GM12878 (cell line): ENCODE results near the gene TTLL1. TPM values are rescaled to one million over a fixed set of nuclear protein-coding genes. Genes with fewer than 3 reads are reported as not detected.

Experiments used
- ATF2 ChIP-seq: IDR thresholded peaks from 2 replicates; pipeline ENCODE4 v1.6.1; 2012; ENCODE audit warnings: low read length, inconsistent platforms
- ATF7 ChIP-seq: fragments of 450-650 bp; IDR thresholded peaks from 2 replicates; pipeline ENCODE4 v1.6.1; 2016; ENCODE audit warnings: low read depth, mild to moderate bottlenecking
- BCL11A ChIP-seq: IDR thresholded peaks from 2 replicates; pipeline ENCODE4 v1.6.1; 2011; ENCODE audit warnings: low read depth, low read length
- BCL3 ChIP-seq: IDR thresholded peaks from 2 replicates; pipeline ENCODE4 v1.6.1; 2011; ENCODE audit warnings: borderline replicate concordance, low read depth, mild to moderate bottlenecking, moderate library complexity, low read length; ENCODE audit not compliant: insufficient read depth, poor library complexity, severe bottlenecking
- BCLAF1 ChIP-seq: fragments of 450-650 bp; IDR thresholded peaks from 2 replicates; pipeline ENCODE4 v1.6.1; 2017; ENCODE audit warnings: antibody characterized with exemption, mild to moderate bottlenecking, moderate library complexity
- BHLHE40 ChIP-seq, 2 experiments: fragments of 450-650 bp in 1 of 2; IDR thresholded peaks; 2 replicates each; pipeline ENCODE4 v1.6.1; 2011 to 2017; ENCODE audit warnings: low read depth in 2 of 2, borderline replicate concordance in 1 of 2, improper control_type of control experiment in 1 of 2, low read length in 1 of 2, mild to moderate bottlenecking in 1 of 2
- EED ChIP-seq: sonication (generic); IDR thresholded peaks from 2 replicates; pipeline ENCODE4 v1.6.1; 2016; ENCODE audit warnings: antibody characterized with exemption, low read depth
- ESRRA ChIP-seq: IDR thresholded peaks from 2 replicates; pipeline ENCODE4 v1.6.1; 2012; ENCODE audit warnings: mild to moderate bottlenecking, low read length, improper control_type of control experiment
- FOXM1 ChIP-seq: IDR thresholded peaks from 2 replicates; pipeline ENCODE4 v1.6.1; 2012; ENCODE audit warnings: low read depth, mild to moderate bottlenecking, inconsistent platforms, low read length, moderate library complexity
- IKZF2 ChIP-seq, 2 experiments: fragments of 450-650 bp; IDR thresholded peaks; 2 replicates each; pipeline ENCODE4 v1.6.1; 2017; ENCODE audit warnings: mild to moderate bottlenecking in 2 of 2, moderate library complexity in 2 of 2
- IRF4 ChIP-seq: IDR thresholded peaks from 2 replicates; pipeline ENCODE4 v1.6.1; 2011; ENCODE audit warnings: low read depth, low read length
- KDM1A ChIP-seq: fragments of 200-600 bp; sonication (generic); IDR thresholded peaks from 2 replicates; pipeline ENCODE4 v1.6.1; 2016; ENCODE audit warnings: borderline replicate concordance
- KLF5 ChIP-seq: fragments of 450-650 bp; IDR thresholded peaks from 2 replicates; pipeline ENCODE4 v1.6.1; 2014; ENCODE audit warnings: mild to moderate bottlenecking; ENCODE audit not compliant: partially characterized antibody
- MTA2 ChIP-seq: fragments of 450-650 bp; IDR thresholded peaks from 2 replicates; pipeline ENCODE4 v1.6.1; 2016; ENCODE audit warnings: low read depth, mild to moderate bottlenecking, moderate library complexity
- NRF1 ChIP-seq: conservative IDR thresholded peaks from 2 replicates; pipeline ENCODE4 v1.6.1; 2011; ENCODE audit warnings: mild to moderate bottlenecking, low read depth, low read length, improper control_type of control experiment
- PAX5 ChIP-seq: IDR thresholded peaks from 2 replicates; pipeline ENCODE4 v1.6.1; 2011; ENCODE audit warnings: low read depth, low read length, borderline replicate concordance
- PBX3 ChIP-seq: IDR thresholded peaks from 2 replicates; pipeline ENCODE4 v1.6.1; 2011; ENCODE audit warnings: mild to moderate bottlenecking, low read depth, low read length, moderate library complexity; ENCODE audit not compliant: insufficient replicate concordance
- POLR2AphosphoS5 ChIP-seq: IDR thresholded peaks from 2 replicates; pipeline ENCODE4 v1.6.1; 2011; ENCODE audit warnings: mild to moderate bottlenecking, low read length, inconsistent platforms
- SMAD5 ChIP-seq: IDR thresholded peaks from 2 replicates; pipeline ENCODE4 v1.6.1; 2016; ENCODE audit warnings: antibody characterized with exemption, low read depth
- SPI1 ChIP-seq: IDR thresholded peaks from 2 replicates; pipeline ENCODE4 v1.6.1; 2011; ENCODE audit warnings: low read depth, mild to moderate bottlenecking, low read length, moderate library complexity, borderline replicate concordance; ENCODE audit not compliant: insufficient read depth
- SRF ChIP-seq, 2 experiments: IDR thresholded peaks; 2 replicates each; pipeline ENCODE4 v1.6.1; 2011; ENCODE audit warnings: low read depth in 2 of 2, low read length in 2 of 2, mild to moderate bottlenecking in 1 of 2, moderate library complexity in 1 of 2
- ZBED1 ChIP-seq: IDR thresholded peaks from 2 replicates; pipeline ENCODE4 v1.6.1; 2016; ENCODE audit warnings: borderline replicate concordance
- ZNF217 ChIP-seq: fragments of 450-650 bp; IDR thresholded peaks from 2 replicates; pipeline ENCODE4 v1.6.1; 2017; ENCODE audit warnings: antibody characterized with exemption, mild to moderate bottlenecking
- ZNF274 ChIP-seq: IDR thresholded peaks from one replicate; pipeline ENCODE4 v1.8.0; 2011; ENCODE audit not compliant: insufficient read length, insufficient read depth
- polyA plus RNA-seq, 11 experiments: library from polyadenylated mRNA; depleted of rRNA in 4 of 11; unstranded in 6 of 11; stranded (reverse) in 5 of 11; fragments of >200 nt; fragmentation: Nextera tagmentation in 4 of 11; fragmentation: Illumina TruSeq in 1 of 11; extraction: Ambion mirVana in 4 of 11; extraction: Trizol in 1 of 11; gene quantifications; 1 replicate in 1 of 11; 2 replicates in 10 of 11; pipeline versions ENCODE4 v1.2.1 to v1.2.3, GENCODE V29; 2011 to 2016; ENCODE audit warnings: inconsistent platforms in 2 of 11, missing spikeins in 2 of 11, low read depth in 1 of 11
- total RNA-seq, 4 experiments: library from RNA; depleted of rRNA in 3 of 4; stranded (reverse); fragments of >200 nt in 3 of 4; fragmentation: Illumina TruSeq in 1 of 4; extraction: Trizol in 1 of 4; gene quantifications; 2 replicates each; pipeline versions ENCODE4 v1.2.1 to v1.2.3, GENCODE V29; 2013 to 2021

The TTLL1 gene
- total and polyA plus RNA-seq, 10 of the 15 experiments (the other 5 are each of a cell fraction or from before 2014, with no cell fraction given), result 0.39 to 4.8 (median 3.2) TPM

- TF ChIP-seq BCL3 (peak; percentile 40), ZNF274 (no peak), ZNF217 (no peak), PBX3 (no peak), SPI1 (no peak), ESRRA (no peak), EED (peak; percentile 50; the same call in 1 of the 2 replicates), SMAD5 (no peak), BCLAF1 (no peak), MTA2 (no peak), ZBED1 (0 out of 2 replicates have a peak, but pooled peaks have one; percentile 30), NRF1 (no peak), SRF (IDR thresholded peaks at IDR 0.05; ENCODE audit: low read depth in 2 of 2, low read length in 2 of 2) (peak in 1 of 2 experiments; percentile 53; a peak in 1 of 4 replicates), IKZF2 (IDR thresholded peaks at IDR 0.05) (0 out of 4 replicates have a peak, but pooled peaks of 1 of the 2 experiments have one; percentile 32), PAX5 (no peak), ATF7 (no peak), POLR2AphosphoS5 (no peak), BCL11A (0 out of 2 replicates have a peak, but pooled peaks have one; percentile 19), ATF2 (peak; percentile 74; the same call in 1 of the 2 replicates), BHLHE40 (IDR thresholded peaks at IDR 0.05; ENCODE audit: borderline replicate concordance in 1 of 2, low read depth in 2 of 2, low read length in 1 of 2) (no peak), KDM1A (no peak), IRF4 (peak; percentile 15; the same call in 1 of the 2 replicates), FOXM1 (peak; percentile 68; the same call in 1 of the 2 replicates), KLF5 (no peak)
These were observed 88.6 kb downstream of the TTLL1 start (continued) for GRCh38 chr22:43000441-43001175.
